WTC11 (cell line): ENCODE results near the gene NFIL3. TPM values are rescaled to one million over a fixed set of nuclear protein-coding genes. Genes with fewer than 3 reads are reported as not detected.

Source experiments
- ATAC-seq: fragments of 200-7000 bp; cut with Tn5 transposase; 2 replicates; pipeline ENCODE4 v1.10.0; 2021; ENCODE audit warnings: mild to moderate bottlenecking, moderate library complexity
- CTCF ChIA-PET: fragments of 300-600 bp; sonication (Branson Sonifier 250); formaldehyde crosslinking; loops from one replicate; lab custom pipeline; 2021; ENCODE audit warnings: antibody characterized with exemption; lab: Charles Lee
- POLR2A ChIA-PET: fragments of 350-600 bp; sonication (Branson Sonifier 250); formaldehyde crosslinking; loops from one replicate; lab custom pipeline; 2021; ENCODE audit warnings: antibody characterized with exemption; lab: Charles Lee
- DNase-seq: peaks from one replicate; pipeline ENCODE4 v3.0.0; 2021; ENCODE audit warnings: low spot score
- H3K27ac Mint-ChIP-seq: 2 replicates; pipeline ENCODE4 v1.8.0; 2021; ENCODE audit warnings: mixed read lengths
- H3K27me3 Mint-ChIP-seq: 2 replicates; pipeline ENCODE4 v1.8.0; 2021; ENCODE audit warnings: low read depth, mild to moderate bottlenecking, moderate library complexity, mixed read lengths
- H3K36me3 Mint-ChIP-seq: 2 replicates; pipeline ENCODE4 v1.8.0; 2021; ENCODE audit warnings: mixed read lengths
- H3K4me1 Mint-ChIP-seq: 2 replicates; pipeline ENCODE4 v1.8.0; 2022; ENCODE audit warnings: mixed read lengths
- H3K4me3 Mint-ChIP-seq: 2 replicates; pipeline ENCODE4 v1.8.0; 2021; ENCODE audit warnings: mild to moderate bottlenecking, moderate library complexity, mixed read lengths
- H3K9me3 Mint-ChIP-seq: 2 replicates; pipeline ENCODE4 v1.8.0; 2021; ENCODE audit warnings: mixed read lengths
- CREB1 ChIP-seq: sonication (generic); formaldehyde crosslinking; IDR thresholded peaks from 2 replicates; pipeline ENCODE4 v1.8.0; 2023; ENCODE audit warnings: mild to moderate bottlenecking, missing genetic modification reagents
- FOXP1 ChIP-seq: sonication (generic); formaldehyde crosslinking; IDR thresholded peaks from 2 replicates; pipeline ENCODE4 v1.8.0; 2022; ENCODE audit warnings: missing genetic modification reagents, mild to moderate bottlenecking, moderate library complexity, borderline replicate concordance
- GTF2I ChIP-seq: fragments of 250-450 bp; sonication (Bioruptor Pico); conservative IDR thresholded peaks from 2 replicates; pipeline ENCODE4 v1.4.0; 2021; ENCODE audit warnings: mild to moderate bottlenecking
- MYBL2 ChIP-seq: sonication (generic); formaldehyde crosslinking; IDR thresholded peaks from 2 replicates; pipeline ENCODE4 v1.8.1; 2023; ENCODE audit warnings: mild to moderate bottlenecking, moderate library complexity, missing genetic modification reagents
- NFATC4 ChIP-seq: fragments of 250-450 bp; sonication (Bioruptor Pico); IDR thresholded peaks from 2 replicates; pipeline ENCODE4 v1.9.0; 2021; ENCODE audit warnings: mild to moderate bottlenecking
- OVOL2 ChIP-seq: fragments of 250-450 bp; sonication (Bioruptor Pico); IDR thresholded peaks from 2 replicates; pipeline ENCODE4 v1.9.0; 2021; ENCODE audit warnings: mild to moderate bottlenecking, borderline replicate concordance
- SMAD4 ChIP-seq: sonication (generic); formaldehyde crosslinking; IDR thresholded peaks from 2 replicates; pipeline ENCODE4 v1.8.0; 2022; ENCODE audit warnings: mild to moderate bottlenecking, missing genetic modification reagents
- TEAD1 ChIP-seq: sonication (generic); formaldehyde crosslinking; IDR thresholded peaks from 2 replicates; pipeline ENCODE4 v1.8.0; 2022; ENCODE audit warnings: mild to moderate bottlenecking, missing genetic modification reagents
- ZNF121 ChIP-seq: sonication (generic); formaldehyde crosslinking; IDR thresholded peaks from 2 replicates; pipeline ENCODE4 v1.8.0; 2023; ENCODE audit warnings: missing genetic modification reagents
- ZNF138 ChIP-seq: sonication (generic); formaldehyde crosslinking; conservative IDR thresholded peaks from 2 replicates; pipeline ENCODE4 v1.8.1; 2022; ENCODE audit warnings: mild to moderate bottlenecking, moderate library complexity, missing genetic modification reagents
- ZNF219 ChIP-seq: sonication (generic); formaldehyde crosslinking; IDR thresholded peaks from 2 replicates; pipeline ENCODE4 v1.8.0; 2023; ENCODE audit warnings: missing genetic modification reagents, mild to moderate bottlenecking, borderline replicate concordance
- total RNA-seq: library from RNA; stranded (reverse); gene quantifications from 3 replicates; pipeline ENCODE4 v1.2.3, GENCODE V29; 2021
- TF ChIP-seq, protein P1 (sequence below): fragments of 250-450 bp; sonication (Bioruptor Pico); IDR thresholded peaks from 2 replicates; pipeline ENCODE4 v1.9.0; 2021; ENCODE audit warnings: mild to moderate bottlenecking, borderline replicate concordance
- TF ChIP-seq, protein P2 (sequence below): sonication (generic); formaldehyde crosslinking; conservative IDR thresholded peaks from 2 replicates; pipeline ENCODE4 v1.8.1; 2023; ENCODE audit warnings: mild to moderate bottlenecking, low read depth, missing genetic modification reagents, moderate library complexity
- TF ChIP-seq, protein P3 (sequence below): sonication (generic); formaldehyde crosslinking; IDR thresholded peaks from 2 replicates; pipeline ENCODE4 v1.8.1; 2022; ENCODE audit warnings: low read depth, mild to moderate bottlenecking, moderate library complexity, missing genetic modification reagents, borderline replicate concordance
- TF ChIP-seq, protein P4 (sequence below): sonication (generic); formaldehyde crosslinking; IDR thresholded peaks from 2 replicates; pipeline ENCODE4 v1.8.0; 2023; ENCODE audit warnings: mild to moderate bottlenecking, missing genetic modification reagents
- TF ChIP-seq, protein P5 (sequence below): sonication (generic); formaldehyde crosslinking; IDR thresholded peaks from 2 replicates; pipeline ENCODE4 v1.8.0; 2022; ENCODE audit warnings: mild to moderate bottlenecking, missing genetic modification reagents
- TF ChIP-seq, protein P6 (sequence below): sonication (generic); formaldehyde crosslinking; IDR thresholded peaks from 2 replicates; pipeline ENCODE4 v1.8.0; 2023; ENCODE audit warnings: missing genetic modification reagents
- TF ChIP-seq, protein P7 (sequence below): sonication (generic); formaldehyde crosslinking; IDR thresholded peaks from 2 replicates; pipeline ENCODE4 v1.8.1; 2022; ENCODE audit warnings: low read depth, missing genetic modification reagents, borderline replicate concordance

NFIL3 gene
- total RNA-seq, 1 experiment from 2014 or later: 11.8 TPM

DNA sequence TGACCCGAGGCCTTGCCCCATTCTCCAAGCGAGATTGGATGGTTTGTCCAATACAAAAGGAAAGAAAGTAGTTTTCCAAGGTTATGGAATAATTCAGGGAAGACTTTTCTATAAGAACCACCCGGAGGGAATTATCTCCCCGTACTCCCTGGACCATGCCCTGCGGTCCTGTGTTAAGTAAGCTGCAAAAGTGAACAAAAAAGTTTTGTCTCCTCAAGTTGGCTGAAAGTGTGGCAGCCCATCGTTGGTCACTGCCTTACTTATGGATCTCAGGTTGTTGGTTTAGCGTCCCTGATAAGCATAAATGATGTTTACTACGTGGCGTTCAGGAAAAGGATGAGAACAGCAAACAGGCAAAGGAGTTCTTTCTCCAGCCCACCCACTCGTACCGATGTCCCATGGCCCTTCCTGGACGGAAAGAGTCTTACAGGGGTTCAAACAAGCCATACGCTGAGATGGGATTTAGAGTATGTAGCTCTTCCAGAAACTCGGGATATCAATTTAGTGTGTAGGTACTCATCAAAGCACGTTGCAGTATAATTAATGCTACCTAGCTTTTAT is 61.5 kb downstream of the NFIL3 start:
- H3K4me1 Mint-ChIP-seq: peaks cover 35% of the 10 kb centered on the region
- no peak for TF ChIP-seq ZNF121
- TF ChIP-seq ZNF138 (CRISPR knock-in tag): no peak
- TF ChIP-seq ZNF219 (CRISPR knock-in tag): no peak
- TF ChIP-seq SMAD4: no peak
- TF ChIP-seq, protein P1, sequence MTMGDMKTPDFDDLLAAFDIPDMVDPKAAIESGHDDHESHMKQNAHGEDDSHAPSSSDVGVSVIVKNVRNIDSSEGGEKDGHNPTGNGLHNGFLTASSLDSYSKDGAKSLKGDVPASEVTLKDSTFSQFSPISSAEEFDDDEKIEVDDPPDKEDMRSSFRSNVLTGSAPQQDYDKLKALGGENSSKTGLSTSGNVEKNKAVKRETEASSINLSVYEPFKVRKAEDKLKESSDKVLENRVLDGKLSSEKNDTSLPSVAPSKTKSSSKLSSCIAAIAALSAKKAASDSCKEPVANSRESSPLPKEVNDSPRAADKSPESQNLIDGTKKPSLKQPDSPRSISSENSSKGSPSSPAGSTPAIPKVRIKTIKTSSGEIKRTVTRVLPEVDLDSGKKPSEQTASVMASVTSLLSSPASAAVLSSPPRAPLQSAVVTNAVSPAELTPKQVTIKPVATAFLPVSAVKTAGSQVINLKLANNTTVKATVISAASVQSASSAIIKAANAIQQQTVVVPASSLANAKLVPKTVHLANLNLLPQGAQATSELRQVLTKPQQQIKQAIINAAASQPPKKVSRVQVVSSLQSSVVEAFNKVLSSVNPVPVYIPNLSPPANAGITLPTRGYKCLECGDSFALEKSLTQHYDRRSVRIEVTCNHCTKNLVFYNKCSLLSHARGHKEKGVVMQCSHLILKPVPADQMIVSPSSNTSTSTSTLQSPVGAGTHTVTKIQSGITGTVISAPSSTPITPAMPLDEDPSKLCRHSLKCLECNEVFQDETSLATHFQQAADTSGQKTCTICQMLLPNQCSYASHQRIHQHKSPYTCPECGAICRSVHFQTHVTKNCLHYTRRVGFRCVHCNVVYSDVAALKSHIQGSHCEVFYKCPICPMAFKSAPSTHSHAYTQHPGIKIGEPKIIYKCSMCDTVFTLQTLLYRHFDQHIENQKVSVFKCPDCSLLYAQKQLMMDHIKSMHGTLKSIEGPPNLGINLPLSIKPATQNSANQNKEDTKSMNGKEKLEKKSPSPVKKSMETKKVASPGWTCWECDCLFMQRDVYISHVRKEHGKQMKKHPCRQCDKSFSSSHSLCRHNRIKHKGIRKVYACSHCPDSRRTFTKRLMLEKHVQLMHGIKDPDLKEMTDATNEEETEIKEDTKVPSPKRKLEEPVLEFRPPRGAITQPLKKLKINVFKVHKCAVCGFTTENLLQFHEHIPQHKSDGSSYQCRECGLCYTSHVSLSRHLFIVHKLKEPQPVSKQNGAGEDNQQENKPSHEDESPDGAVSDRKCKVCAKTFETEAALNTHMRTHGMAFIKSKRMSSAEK: no peak
- TF ChIP-seq FOXP1 (CRISPR knock-in tag): no peak
- TF ChIP-seq TEAD1 (CRISPR knock-in tag): no peak
- no peak for TF ChIP-seq MYBL2
- TF ChIP-seq, protein P2, sequence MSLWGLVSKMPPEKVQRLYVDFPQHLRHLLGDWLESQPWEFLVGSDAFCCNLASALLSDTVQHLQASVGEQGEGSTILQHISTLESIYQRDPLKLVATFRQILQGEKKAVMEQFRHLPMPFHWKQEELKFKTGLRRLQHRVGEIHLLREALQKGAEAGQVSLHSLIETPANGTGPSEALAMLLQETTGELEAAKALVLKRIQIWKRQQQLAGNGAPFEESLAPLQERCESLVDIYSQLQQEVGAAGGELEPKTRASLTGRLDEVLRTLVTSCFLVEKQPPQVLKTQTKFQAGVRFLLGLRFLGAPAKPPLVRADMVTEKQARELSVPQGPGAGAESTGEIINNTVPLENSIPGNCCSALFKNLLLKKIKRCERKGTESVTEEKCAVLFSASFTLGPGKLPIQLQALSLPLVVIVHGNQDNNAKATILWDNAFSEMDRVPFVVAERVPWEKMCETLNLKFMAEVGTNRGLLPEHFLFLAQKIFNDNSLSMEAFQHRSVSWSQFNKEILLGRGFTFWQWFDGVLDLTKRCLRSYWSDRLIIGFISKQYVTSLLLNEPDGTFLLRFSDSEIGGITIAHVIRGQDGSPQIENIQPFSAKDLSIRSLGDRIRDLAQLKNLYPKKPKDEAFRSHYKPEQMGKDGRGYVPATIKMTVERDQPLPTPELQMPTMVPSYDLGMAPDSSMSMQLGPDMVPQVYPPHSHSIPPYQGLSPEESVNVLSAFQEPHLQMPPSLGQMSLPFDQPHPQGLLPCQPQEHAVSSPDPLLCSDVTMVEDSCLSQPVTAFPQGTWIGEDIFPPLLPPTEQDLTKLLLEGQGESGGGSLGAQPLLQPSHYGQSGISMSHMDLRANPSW: no peak
- TF ChIP-seq, protein P3, sequence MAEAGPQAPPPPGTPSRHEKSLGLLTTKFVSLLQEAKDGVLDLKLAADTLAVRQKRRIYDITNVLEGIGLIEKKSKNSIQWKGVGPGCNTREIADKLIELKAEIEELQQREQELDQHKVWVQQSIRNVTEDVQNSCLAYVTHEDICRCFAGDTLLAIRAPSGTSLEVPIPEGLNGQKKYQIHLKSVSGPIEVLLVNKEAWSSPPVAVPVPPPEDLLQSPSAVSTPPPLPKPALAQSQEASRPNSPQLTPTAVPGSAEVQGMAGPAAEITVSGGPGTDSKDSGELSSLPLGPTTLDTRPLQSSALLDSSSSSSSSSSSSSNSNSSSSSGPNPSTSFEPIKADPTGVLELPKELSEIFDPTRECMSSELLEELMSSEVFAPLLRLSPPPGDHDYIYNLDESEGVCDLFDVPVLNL: no peak
- TF ChIP-seq, protein P4, sequence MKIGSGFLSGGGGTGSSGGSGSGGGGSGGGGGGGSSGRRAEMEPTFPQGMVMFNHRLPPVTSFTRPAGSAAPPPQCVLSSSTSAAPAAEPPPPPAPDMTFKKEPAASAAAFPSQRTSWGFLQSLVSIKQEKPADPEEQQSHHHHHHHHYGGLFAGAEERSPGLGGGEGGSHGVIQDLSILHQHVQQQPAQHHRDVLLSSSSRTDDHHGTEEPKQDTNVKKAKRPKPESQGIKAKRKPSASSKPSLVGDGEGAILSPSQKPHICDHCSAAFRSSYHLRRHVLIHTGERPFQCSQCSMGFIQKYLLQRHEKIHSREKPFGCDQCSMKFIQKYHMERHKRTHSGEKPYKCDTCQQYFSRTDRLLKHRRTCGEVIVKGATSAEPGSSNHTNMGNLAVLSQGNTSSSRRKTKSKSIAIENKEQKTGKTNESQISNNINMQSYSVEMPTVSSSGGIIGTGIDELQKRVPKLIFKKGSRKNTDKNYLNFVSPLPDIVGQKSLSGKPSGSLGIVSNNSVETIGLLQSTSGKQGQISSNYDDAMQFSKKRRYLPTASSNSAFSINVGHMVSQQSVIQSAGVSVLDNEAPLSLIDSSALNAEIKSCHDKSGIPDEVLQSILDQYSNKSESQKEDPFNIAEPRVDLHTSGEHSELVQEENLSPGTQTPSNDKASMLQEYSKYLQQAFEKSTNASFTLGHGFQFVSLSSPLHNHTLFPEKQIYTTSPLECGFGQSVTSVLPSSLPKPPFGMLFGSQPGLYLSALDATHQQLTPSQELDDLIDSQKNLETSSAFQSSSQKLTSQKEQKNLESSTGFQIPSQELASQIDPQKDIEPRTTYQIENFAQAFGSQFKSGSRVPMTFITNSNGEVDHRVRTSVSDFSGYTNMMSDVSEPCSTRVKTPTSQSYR (CRISPR knock-in tag): no peak
- TF ChIP-seq, protein P5, sequence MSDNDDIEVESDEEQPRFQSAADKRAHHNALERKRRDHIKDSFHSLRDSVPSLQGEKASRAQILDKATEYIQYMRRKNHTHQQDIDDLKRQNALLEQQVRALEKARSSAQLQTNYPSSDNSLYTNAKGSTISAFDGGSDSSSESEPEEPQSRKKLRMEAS (CRISPR knock-in tag): no peak
- TF ChIP-seq GTF2I (CRISPR knock-in tag): no peak
- no peak for TF ChIP-seq NFATC4 (CRISPR knock-in tag)
- TF ChIP-seq, protein P6, sequence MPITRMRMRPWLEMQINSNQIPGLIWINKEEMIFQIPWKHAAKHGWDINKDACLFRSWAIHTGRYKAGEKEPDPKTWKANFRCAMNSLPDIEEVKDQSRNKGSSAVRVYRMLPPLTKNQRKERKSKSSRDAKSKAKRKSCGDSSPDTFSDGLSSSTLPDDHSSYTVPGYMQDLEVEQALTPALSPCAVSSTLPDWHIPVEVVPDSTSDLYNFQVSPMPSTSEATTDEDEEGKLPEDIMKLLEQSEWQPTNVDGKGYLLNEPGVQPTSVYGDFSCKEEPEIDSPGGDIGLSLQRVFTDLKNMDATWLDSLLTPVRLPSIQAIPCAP: no peak
- TF ChIP-seq OVOL2: no peak
- TF ChIP-seq, protein P7, sequence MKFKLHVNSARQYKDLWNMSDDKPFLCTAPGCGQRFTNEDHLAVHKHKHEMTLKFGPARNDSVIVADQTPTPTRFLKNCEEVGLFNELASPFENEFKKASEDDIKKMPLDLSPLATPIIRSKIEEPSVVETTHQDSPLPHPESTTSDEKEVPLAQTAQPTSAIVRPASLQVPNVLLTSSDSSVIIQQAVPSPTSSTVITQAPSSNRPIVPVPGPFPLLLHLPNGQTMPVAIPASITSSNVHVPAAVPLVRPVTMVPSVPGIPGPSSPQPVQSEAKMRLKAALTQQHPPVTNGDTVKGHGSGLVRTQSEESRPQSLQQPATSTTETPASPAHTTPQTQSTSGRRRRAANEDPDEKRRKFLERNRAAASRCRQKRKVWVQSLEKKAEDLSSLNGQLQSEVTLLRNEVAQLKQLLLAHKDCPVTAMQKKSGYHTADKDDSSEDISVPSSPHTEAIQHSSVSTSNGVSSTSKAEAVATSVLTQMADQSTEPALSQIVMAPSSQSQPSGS (CRISPR knock-in tag): no peak
- TF ChIP-seq CREB1 (CRISPR knock-in tag): no peak
- TF ChIP-seq, all 79 proteins: peak for 0
- ChIA-PET POLR2A (no interaction called here), CTCF (no interaction called here)
- H3K27ac Mint-ChIP-seq: peak overlapping the region; percentile 89
- ATAC-seq (no peak), DNase-seq (no peak)
- peak overlapping the region; percentile 73 for H3K4me3 Mint-ChIP-seq
- H3K36me3 Mint-ChIP-seq: peaks cover 9% of the 10 kb centered on the region
- H3K9me3 Mint-ChIP-seq: peaks cover 6% of the 10 kb centered on the region; the same call in 1 of the 2 replicates
- H3K27me3 Mint-ChIP-seq: no peaks in the 10 kb centered on the region
